ENCODE measurements around the gene TMEM145.

DNA sequence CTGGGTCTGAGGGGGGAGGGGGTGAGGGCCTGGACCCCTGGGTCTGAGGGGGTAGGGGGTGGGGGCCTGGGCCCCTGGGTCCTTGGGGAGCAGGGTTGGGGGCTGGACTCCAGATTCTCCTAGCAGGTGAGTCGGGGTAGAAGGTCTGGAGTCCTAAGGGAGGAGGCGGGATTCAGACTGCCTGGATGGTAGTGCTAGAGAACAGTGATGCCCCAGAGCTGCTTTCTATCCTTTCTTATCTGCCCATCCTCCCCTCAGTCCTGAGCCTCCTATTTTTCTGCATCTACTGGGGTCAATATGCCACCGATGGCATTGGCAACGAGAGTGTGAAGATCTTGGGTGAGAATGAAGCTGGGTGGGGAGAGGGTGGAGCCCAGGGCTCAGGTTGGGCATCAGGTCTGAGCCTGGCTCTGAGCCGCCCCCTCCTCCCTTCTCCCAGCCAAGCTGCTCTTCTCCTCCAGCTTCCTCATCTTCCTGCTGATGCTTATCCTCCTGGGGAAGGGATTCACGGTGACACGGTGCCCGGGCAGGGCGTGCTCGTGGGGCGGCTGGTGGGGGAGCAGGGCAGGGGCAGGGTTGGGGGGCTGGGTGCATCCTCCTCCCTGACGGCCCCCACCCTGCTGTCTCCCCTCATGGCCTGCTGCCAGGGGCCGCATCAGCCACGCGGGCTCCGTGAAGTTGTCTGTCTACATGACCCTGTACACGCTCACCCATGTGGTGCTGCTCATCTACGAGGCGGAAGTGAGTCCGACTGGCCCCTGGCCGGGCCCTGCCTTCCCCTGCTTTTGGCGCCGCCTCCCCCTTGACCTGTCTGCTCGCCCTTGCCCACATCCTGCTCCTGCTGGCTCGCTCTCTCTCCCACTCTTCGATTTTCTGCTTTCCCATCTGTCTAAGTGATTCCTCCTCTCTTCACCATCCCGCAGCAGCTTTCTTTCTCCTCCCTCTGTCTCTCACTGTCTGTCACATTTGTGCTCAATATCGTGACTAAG lies 3.4 kb downstream of the TMEM145 start:
- TF ChIP-seq, protein P1, sequence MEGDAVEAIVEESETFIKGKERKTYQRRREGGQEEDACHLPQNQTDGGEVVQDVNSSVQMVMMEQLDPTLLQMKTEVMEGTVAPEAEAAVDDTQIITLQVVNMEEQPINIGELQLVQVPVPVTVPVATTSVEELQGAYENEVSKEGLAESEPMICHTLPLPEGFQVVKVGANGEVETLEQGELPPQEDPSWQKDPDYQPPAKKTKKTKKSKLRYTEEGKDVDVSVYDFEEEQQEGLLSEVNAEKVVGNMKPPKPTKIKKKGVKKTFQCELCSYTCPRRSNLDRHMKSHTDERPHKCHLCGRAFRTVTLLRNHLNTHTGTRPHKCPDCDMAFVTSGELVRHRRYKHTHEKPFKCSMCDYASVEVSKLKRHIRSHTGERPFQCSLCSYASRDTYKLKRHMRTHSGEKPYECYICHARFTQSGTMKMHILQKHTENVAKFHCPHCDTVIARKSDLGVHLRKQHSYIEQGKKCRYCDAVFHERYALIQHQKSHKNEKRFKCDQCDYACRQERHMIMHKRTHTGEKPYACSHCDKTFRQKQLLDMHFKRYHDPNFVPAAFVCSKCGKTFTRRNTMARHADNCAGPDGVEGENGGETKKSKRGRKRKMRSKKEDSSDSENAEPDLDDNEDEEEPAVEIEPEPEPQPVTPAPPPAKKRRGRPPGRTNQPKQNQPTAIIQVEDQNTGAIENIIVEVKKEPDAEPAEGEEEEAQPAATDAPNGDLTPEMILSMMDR (IDR thresholded peaks at IDR 0.05; ENCODE audit: low read depth, low read length, poor library complexity, severe bottlenecking): no peak
- no peak for TF ChIP-seq EZH2phosphoT487 (IDR thresholded peaks at IDR 0.05; ENCODE audit: borderline replicate concordance, low read length)
